ENCODE measurements around the gene SAMSN1.

SAMSN1 gene

GRCh38 chr21:14545906-14546480 lies at the start of gene SAMSN1:
Gene SAMSN1 (minus strand): TSS chr21:14546315. CDS start chr21:14546261, 54 bp downstream.
- no peak for DNase-seq (ENCODE audit: low read depth in 2 of 3, low spot score in 2 of 3)

GRCh38 chr21:14595449-14595848 lies 49.3 kb upstream of the SAMSN1 start:
- no peak for DNase-seq (ENCODE audit: low read depth in 2 of 3, low spot score in 2 of 3)

- DNase-seq (ENCODE audit: low read depth in 2 of 3, low spot score in 2 of 3) = no peak
These were observed 48.9 kb upstream of the SAMSN1 start for GRCh38 chr21:14594967-14595366.

- no peak for DNase-seq (ENCODE audit: low read depth in 2 of 3, low spot score in 2 of 3)
These were observed 47.1 kb upstream of the SAMSN1 start for GRCh38 chr21:14593230-14593629.

GRCh38 chr21:14592296-14593000 lies 46.3 kb upstream of the SAMSN1 start:
- DNase-seq (ENCODE audit: low read depth in 2 of 3, low spot score in 2 of 3) = no peak

GRCh38 chr21:14591882-14592281 lies 45.8 kb upstream of the SAMSN1 start:
- DNase-seq (ENCODE audit: low read depth in 2 of 3, low spot score in 2 of 3) = no peak

GRCh38 chr21:14591377-14591776 lies 45.3 kb upstream of the SAMSN1 start:
- no peak for DNase-seq (ENCODE audit: low read depth in 2 of 3, low spot score in 2 of 3)

GRCh38 chr21:14589855-14590563 lies 43.9 kb upstream of the SAMSN1 start:
- DNase-seq (ENCODE audit: low read depth in 2 of 3, low spot score in 2 of 3) = no peak

- DNase-seq (ENCODE audit: low read depth in 2 of 3, low spot score in 2 of 3) = no peak
These were observed 41.2 kb upstream of the SAMSN1 start for GRCh38 chr21:14587266-14587665.

- DNase-seq (ENCODE audit: low read depth in 2 of 3, low spot score in 2 of 3) = no peak
These were observed 39.0 kb upstream of the SAMSN1 start for GRCh38 chr21:14585122-14585521.

GRCh38 chr21:14584357-14585095 lies 38.4 kb upstream of the SAMSN1 start:
- no peak for DNase-seq (ENCODE audit: low read depth in 2 of 3, low spot score in 2 of 3)

- no peak for DNase-seq (ENCODE audit: low read depth in 2 of 3, low spot score in 2 of 3)
These were observed 37.6 kb upstream of the SAMSN1 start for GRCh38 chr21:14583629-14584255.

- DNase-seq (ENCODE audit: low read depth in 2 of 3, low spot score in 2 of 3) = no peak
These were observed 37.0 kb upstream of the SAMSN1 start for GRCh38 chr21:14582934-14583628.

- no peak for DNase-seq (ENCODE audit: low read depth in 2 of 3, low spot score in 2 of 3)
These were observed 35.9 kb upstream of the SAMSN1 start for GRCh38 chr21:14581902-14582457.

GRCh38 chr21:14573244-14573643 lies 27.1 kb upstream of the SAMSN1 start:
- no peak for DNase-seq (ENCODE audit: low read depth in 2 of 3, low spot score in 2 of 3)

GRCh38 chr21:14572204-14572780 lies 26.2 kb upstream of the SAMSN1 start:
- no peak for DNase-seq (ENCODE audit: low read depth in 2 of 3, low spot score in 2 of 3)

GRCh38 chr21:14569868-14570267 lies 23.8 kb upstream of the SAMSN1 start:
- DNase-seq (ENCODE audit: low read depth in 2 of 3, low spot score in 2 of 3) = no peak

GRCh38 chr21:14569026-14569621 lies 23.0 kb upstream of the SAMSN1 start:
- no peak for DNase-seq (ENCODE audit: low read depth in 2 of 3, low spot score in 2 of 3)

All from activated CD8-positive, alpha-beta memory T cell treated with anti-CD3 and anti-CD28 coated beads for 48 hours (primary cell).